Activated effector memory CD4-positive, alpha-beta T cell treated with Interleukin-2 at 50 U/mL for 16 hours (primary cell): ENCODE data around the gene CAPZB.

ENCODE experiments used
- DNase-seq: peaks from one replicate; pipeline ENCODE4 v3.0.0-alpha.2; 2020

CAPZB gene

DNA sequence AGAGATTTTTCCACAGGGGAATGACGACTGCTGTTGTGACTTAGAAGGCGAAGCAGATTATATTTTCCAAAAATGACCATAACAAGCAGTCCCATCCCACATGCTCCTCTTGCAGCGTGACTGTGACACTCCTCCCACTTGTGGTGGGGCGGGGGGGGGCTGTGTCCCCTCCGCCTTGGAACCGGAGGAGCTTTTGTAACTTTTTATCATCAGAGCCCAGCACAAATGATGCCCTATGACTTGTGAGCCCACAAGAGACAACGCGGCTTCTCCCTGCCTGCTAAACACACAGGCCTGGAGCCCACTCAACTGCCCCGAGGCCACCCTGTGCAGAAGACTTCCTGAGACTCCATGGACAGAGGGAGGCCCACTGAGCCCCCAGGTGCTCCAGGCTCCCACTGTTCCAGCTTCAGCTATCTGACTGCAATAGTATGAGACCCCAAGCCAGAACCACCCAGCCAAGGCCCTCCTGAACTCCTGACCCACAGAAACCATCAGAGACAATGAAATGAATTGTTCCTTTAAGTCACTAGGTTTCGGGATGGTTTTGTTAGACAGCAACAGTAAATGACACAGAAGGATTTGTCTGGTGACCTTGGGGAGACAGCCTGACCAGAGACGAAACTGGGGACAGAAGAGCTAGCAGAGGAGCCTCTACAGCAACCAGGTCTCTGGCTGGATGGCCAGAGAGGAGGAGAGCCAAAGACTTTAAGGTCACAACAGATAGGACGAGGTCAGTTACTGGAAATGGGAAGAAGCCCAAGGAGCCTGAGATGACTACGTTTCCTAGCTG is 58.8 kb downstream of the CAPZB start:
- no peak for DNase-seq

DNA sequence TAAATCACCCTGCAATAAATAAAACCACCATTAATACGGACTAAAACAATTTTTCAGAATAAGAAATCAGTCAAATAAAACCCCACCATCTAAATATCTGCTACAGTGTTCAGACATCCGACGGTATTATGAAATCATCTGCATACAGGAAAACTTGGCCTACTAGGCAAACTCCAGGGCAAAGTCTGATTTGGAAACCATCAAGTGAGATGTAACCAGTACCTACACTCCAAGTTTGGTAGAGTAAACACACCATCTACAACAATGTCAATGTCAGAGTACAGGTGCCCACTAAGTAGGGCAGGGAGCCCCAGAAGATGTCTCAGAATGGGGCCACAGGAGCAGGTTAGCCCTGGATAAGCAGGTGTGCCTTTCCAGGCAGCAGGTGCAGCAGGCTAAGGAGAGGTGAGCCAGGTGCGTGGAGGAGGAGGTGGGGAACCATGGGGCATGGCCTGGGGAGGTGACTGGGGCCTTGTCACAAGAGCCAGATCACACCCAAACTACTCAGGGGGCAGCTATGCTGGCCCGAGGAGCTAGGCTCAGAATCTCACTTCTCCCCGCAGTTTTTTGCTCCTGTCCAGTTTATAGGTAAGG is 59.6 kb downstream of the CAPZB start:
- no peak for DNase-seq

DNA sequence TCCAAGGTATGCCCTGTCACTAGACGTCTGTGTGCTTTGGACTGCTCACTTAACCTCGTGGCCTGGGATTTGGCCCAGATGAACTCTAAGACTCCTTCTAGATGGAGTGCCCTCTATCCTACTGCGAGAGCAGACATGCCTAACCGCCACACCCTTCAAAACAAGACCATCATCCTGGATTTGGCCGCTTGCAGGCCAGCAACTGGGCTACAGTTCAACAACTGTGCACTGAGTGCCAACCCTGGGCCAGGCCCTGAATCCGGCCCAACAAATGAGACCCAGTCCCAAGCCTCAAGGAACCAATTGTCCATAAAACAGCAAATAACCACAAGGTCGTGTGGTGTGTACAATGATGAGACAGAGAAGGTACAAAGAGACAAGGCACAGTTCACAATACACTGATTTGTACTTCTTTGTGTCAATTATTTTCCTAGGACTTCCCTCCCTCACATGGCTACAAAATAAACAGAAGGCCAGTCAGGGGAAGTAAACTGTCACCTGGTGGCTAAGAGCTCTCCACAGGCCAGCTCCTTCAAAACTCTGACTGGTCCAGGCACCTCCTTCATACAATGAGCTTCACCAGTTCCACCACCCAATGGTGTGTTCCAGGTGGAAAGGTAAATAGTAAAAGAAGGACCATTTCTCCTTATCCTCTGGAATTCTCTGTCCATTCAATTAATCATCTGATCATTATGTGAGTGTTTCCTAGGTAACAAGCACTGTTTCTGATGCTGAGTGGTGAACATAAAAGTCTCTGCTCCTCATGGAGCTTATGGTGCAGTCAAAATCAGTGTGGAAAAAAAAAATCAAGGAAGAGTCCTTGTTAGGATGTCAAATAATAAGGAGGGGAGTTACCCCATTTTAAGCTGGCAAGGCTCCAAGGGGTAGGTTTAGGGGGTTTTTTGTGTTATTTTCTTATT is 60.4 kb downstream of the CAPZB start:
- DNase-seq, result no peak

- DNase-seq, result no peak
Observed at GRCh38 chr1:19423130-19423529, 62.2 kb downstream of the CAPZB start.

DNA sequence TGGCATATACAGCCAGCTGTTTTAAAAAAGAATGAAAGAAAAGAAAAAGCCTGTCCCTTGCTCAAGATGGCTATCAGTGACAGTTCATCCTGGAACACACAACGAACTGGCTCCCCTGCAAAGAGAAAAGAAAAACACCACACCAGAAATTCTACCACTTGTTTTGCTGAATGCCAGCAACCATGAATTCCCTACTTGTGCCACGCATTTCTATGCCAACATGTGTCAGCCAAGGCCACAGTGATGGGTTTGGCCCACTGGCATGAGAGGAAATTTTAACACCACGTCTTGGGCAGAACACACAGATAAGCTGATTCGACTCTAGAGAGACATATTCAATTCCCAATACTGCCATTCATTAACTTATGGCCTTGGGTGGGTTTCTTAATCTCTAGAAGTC is 64.0 kb downstream of the CAPZB start:
- no peak for DNase-seq

GRCh38 chr1:19420606-19421005 is 64.7 kb downstream of the CAPZB start:
- DNase-seq, result no peak

DNA sequence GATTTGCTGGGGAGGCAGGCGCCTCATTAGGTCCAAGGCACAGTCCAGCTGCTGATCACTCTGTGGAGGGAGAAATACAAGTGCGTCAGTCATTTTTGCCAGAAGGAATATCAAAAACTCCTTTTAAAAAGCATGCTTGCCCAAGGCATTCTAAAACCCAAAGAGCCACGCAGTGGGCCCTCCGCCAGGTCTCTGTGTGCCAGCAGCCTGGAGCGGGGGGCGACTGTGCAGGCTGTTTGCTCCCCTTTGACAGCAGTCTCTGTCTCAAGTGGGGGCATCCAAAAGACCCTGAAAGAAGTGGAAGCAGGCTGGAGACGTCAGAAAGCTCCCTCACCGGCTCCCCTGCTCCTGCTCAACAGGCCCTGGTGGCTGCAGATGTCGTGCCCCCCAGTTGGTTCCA is 65.6 kb downstream of the CAPZB start:
- no peak for DNase-seq

DNA sequence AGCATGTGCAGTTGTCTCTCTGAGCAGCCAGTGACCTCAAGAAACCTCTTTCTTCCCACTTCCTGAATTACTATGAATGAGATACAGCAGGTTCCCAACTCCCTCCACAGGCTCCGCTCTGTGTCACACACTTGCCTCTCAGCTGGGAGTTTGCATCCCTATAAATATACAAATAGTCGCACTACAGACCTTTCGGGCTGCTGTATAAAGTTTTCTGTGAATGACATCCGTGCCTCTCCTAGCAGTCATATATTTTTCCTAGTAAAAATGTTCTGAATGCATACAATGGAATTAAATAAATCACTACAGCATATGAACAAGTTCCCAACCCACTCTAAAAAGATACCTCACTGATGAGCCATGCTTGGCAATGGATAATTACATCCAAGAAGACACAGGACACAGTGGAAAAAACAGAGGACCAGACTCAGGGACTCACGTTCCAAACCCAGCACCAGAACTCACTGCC is 66.8 kb downstream of the CAPZB start:
- no peak for DNase-seq

DNA sequence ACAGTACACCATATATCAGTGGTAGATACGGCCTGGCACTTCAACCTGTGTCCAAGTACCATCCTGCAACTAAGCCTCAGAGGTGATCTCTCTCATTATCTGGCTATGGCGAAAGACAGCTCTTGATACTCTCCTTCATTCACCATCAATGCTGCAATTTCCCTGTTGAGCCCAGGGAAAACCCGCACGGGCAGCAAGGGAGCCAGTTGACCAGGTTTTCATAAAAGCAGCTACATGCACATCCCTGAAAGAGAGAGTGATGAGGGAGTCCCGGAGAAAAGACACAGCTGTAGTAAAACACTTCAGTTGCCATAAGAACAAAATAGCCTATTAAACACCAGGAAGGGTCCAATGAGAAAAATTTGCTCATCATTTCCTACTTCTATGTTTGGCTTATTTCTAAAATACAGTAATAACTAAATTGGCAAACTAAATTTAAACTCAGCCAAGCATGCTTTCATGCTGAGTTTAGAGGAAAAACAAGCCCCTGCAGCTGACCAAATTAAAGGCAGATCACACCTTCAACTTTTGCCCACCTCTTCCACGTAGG is 68.3 kb downstream of the CAPZB start:
- no peak for DNase-seq

- DNase-seq, result no peak
Observed at GRCh38 chr1:19416145-19416544, 69.2 kb downstream of the CAPZB start.

DNA sequence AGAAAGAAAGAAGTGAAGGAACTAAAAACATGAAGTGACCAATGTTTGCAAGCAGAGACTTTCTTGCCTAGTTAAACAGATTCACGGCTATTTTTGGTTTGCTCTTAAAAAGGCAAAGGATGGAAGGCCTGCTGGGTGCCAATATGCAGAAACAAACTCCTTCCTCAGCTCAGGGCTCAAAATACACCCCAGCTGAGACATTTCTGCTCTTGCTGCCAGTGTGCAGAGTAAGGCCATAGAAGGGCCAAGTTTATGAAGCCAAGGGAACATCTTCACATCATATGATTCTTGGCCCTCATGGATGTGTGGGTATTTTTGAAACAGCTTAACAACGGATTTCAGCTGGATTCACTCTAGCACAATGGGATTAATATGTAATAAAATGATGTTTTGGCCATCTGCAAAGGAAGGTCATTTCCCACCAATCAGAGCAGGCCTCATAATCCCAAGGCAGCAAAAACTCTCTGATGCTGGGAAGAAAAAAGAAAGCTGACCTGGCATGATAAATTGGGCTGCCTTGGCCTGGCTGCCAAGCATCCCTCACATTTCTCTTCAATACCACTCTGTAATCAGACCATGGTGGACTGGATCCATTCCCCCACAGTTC is 70.7 kb downstream of the CAPZB start:
- DNase-seq, result no peak

- no peak for DNase-seq
Observed at GRCh38 chr1:19413999-19414398, 71.3 kb downstream of the CAPZB start.

GRCh38 chr1:19412654-19413053 is 72.7 kb downstream of the CAPZB start:
- DNase-seq, result no peak

- no peak for DNase-seq
Observed at GRCh38 chr1:19411612-19412011, 73.7 kb downstream of the CAPZB start.

GRCh38 chr1:19410393-19410792 is 74.9 kb downstream of the CAPZB start:
- DNase-seq, result no peak

DNA sequence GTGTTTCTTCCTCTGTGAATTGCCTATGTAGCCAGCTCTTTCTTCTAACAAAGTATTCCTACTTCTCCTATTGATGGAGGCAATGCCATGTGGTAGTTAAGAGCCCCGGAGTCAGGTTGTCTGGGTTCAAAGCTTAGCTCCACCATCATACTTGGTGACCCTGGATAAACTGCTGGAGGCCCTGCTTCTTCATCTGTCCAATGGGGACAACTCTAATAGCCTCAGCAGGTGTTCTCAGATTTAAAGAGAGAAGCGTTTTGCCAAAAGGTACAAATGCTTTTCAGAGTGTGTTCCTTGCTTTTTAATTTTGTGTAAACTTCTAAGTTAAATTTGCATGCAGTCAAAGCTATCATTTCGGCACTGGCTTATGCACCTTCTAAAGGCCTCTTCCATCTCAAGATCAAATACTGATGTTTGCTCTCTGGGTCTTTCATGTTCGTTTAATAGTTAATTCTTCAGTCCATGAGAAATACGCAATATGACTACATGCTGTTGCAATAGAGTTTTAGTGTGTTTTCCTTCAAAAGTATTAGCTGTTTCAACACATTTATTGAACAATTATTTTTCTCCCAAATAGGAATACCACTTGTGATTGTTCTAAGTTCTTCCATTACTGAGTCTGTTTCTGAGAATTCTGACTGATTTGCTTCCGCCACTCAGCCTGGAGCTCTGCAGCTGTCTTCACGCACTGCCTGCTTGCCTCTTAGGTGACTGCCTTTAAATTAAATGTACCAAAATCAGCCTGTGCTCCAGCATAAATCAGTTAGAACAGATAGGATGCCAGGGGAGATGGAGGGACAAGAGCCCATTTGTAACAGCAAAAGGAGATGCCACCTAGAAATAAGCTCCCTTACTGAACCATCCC is 75.6 kb downstream of the CAPZB start:
- no peak for DNase-seq

DNA sequence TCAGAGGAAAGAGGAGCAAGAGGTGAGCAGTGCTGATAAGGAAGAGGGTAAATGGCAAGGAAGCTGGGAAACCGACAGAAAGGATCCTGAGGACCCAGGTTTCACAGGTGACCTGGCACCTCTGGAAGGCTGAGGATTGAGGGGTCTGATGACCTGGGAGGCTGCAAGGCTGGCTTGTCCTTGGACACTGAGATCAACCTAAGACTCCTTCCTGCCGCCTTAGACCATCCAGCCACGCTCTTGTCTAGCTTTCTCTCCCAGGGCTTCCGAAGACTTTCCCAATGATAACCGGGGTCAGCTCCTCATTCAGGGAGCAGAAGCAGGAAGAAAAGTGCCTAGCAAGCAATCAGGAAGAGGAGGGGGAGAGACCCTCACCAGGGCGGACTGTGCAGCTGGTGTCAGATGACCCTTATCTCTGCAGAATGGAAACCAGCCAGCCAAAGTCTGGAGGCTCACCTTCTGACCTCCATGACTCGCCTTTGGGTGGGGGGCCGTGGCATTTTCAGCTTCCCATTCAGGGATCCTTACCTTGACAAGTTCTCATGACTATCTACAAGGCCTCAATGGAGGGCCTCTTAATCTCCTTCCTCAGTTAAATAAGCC is 77.7 kb downstream of the CAPZB start:
- no peak for DNase-seq

DNA sequence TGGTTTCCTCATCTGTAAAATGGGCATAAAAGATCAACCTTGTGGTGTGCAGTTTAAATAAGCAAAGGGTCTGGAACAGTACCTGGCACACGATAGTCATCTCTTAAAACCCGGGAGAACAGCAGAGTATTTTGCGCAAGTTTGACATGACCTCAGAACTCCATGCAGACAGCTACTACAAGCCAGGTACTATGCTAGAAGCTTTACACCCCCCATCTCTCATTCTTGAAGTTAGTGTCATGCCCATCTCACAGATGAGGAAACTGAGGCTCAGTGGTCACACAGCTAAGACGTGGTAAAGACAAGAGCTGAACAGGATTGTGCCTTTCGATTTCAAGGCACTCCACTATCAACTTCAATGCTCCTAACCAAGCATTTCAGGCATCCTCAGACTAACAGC is 78.7 kb downstream of the CAPZB start:
- no peak for DNase-seq

DNA sequence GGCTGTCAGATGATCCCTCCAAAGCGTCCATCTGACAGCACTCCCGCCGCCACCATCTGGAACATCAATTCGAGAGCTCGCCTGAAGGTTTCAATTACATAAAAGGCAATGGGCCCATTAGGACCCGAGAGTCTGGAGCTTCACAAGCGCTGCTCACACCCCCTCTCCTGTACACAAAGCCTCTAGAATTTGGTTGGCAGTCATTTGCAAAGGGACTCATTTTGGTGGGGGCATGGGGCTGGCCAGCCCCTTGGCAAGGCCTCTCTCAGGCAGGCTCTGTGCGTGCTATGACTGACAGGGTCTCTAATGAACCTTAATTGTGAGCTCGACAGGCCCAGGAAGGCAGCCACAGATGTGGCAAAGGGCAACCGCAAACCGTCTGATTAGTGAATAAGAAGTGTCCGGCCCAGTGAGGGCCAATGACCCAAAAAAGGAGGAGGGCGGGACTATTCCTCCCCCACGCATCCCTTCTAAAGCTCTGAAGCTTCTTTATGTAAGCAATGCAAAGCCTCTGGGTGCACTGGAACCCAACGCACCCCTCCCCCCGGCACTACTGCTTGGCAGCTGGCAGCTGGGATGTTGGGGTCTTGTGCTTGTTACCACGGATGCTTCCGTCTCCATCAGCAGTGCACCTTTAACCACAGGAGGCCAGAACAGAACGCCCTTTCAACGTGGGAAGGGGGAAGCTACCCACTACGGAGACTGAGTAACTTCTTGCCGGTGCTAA is 79.4 kb downstream of the CAPZB start:
- DNase-seq, result no peak

- DNase-seq, result no peak
Observed at GRCh38 chr1:19405195-19405760, 80.1 kb downstream of the CAPZB start.
